Choroid plexus epithelial cell (primary cell): ENCODE results near the gene SCGB1A1.
A peak's percentile ranks its signal among the peaks of the same experiment; 100 is the strongest.

ENCODE experiments used
- DNase-seq: peaks from one replicate; pipeline ENCODE4 v3.0.0-alpha.2; 2010; ENCODE audit warnings: low read depth
- H3K4me3 ChIP-seq: 2 replicates; pipeline ENCODE4 v1.5.1; 2011; ENCODE audit warnings: low read depth, mild to moderate bottlenecking, control low read depth, low read length, moderate library complexity
- TF ChIP-seq, protein P1 (sequence below): conservative IDR thresholded peaks from 2 replicates; pipeline ENCODE4 v1.5.1; 2011; ENCODE audit warnings: low read depth, mild to moderate bottlenecking, control low read depth, inconsistent platforms, low read length, moderate library complexity

SCGB1A1 gene

DNA sequence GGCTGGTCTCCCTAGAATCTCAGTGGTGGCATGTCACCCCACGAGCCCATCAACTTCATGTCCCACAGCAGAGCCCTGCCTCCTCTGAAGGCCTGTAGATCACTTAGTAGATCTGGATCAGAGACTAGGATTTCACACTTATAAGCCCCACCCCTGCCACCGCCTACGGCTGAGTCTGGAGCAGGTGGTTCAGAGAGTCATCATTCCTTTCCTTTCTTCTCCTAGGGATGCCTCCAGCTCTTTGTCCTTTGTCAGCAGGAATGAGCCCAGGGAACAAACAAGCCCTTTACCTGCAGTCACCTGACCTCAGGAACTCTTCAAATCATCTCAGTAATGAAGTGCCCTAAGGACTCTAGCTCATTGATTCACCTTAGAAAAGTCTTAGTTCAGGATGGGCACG, 37.8 kb downstream of the SCGB1A1 start:
- no peak overlapping the region for H3K4me3 ChIP-seq
- TF ChIP-seq, protein P1, sequence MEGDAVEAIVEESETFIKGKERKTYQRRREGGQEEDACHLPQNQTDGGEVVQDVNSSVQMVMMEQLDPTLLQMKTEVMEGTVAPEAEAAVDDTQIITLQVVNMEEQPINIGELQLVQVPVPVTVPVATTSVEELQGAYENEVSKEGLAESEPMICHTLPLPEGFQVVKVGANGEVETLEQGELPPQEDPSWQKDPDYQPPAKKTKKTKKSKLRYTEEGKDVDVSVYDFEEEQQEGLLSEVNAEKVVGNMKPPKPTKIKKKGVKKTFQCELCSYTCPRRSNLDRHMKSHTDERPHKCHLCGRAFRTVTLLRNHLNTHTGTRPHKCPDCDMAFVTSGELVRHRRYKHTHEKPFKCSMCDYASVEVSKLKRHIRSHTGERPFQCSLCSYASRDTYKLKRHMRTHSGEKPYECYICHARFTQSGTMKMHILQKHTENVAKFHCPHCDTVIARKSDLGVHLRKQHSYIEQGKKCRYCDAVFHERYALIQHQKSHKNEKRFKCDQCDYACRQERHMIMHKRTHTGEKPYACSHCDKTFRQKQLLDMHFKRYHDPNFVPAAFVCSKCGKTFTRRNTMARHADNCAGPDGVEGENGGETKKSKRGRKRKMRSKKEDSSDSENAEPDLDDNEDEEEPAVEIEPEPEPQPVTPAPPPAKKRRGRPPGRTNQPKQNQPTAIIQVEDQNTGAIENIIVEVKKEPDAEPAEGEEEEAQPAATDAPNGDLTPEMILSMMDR = no peak
- DNase-seq = no peak

GRCh38 chr11:62457478-62457877, 38.6 kb downstream of the SCGB1A1 start:
- H3K4me3 ChIP-seq = no peak overlapping the region
- TF ChIP-seq, protein P1 = no peak
- DNase-seq = no peak

- no peak for DNase-seq
- TF ChIP-seq, protein P1 = no peak
- no peak overlapping the region for H3K4me3 ChIP-seq
These were observed 39.6 kb downstream of the SCGB1A1 start for GRCh38 chr11:62458212-62459002.

GRCh38 chr11:62459080-62459479, 40.2 kb downstream of the SCGB1A1 start:
- no peak for DNase-seq
- TF ChIP-seq, protein P1 = no peak

DNA sequence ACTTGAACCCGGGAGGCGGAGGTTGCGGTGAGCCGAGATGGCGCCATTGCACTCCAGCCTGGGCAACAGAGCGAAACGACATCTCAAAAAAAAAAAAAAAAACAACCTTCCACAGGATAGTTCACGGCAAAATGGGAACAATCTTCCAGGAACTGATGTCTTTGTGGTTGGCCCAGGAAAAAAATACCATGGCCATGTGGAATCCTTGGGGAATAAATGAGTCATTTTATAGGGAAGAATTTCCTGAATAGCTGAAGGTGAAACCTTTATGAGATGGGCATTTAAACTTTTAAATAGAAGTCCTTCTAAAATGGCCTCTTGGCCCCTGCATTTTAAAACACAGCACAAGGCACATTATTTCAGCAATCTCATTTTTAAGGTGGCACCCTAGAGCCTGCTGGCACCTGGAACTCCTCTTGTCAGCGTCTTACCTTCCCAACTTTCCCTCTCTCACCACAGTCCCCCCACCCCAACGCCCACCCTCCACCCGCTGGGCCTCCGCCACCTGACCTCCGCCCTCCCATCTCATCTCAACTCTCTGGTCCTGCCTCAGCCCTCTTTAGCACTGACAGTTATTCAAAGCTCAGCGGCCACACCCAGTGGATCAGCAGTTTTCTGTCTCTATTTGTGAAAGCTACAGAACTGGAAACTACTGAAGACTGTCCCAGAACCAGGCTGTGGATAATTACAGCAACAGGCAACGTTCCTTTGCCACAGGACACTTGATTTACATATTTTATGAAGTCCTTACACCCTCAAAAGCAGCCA, 43.1 kb downstream of the SCGB1A1 start:
- TF ChIP-seq, protein P1 = no peak
- DNase-seq = peak; percentile 2
- no peak overlapping the region for H3K4me3 ChIP-seq

More at GRCh38 chr11:62459080-62459479, 40.2 kb downstream of the SCGB1A1 start:
- no peak overlapping the region for H3K4me3 ChIP-seq

DNA sequence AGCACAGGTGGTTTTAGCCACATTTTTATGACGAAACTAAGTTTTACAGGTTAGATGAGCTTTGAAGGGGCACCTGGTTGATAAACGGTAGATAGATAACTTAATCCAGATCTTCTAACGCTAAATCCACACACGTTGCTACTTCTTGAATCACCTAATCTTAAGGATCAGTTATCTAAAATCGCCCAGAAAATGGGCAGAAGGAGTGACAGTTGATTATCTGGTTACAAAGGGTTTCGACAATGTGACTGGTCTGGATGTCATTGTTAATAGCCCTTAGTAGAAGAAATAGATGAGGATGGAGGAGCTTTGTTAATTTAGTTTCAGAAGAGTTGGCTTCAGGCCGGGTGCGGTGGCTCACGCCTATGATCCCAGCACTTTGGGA, 43.7 kb downstream of the SCGB1A1 start:
- no peak overlapping the region for H3K4me3 ChIP-seq
- TF ChIP-seq, protein P1 = no peak
- DNase-seq = no peak

- TF ChIP-seq, protein P1 = no peak
- DNase-seq = no peak
- no peak overlapping the region for H3K4me3 ChIP-seq
These were observed 44.3 kb downstream of the SCGB1A1 start for GRCh38 chr11:62463121-62463542.
